BLaER1 treated with 17β-estradiol and CSF1 and Interleukin-3, amounts not matched to agents 10 nM and 100 nM (cell line): ENCODE measurements around the gene SFPQ.
"Not testable (repeated sequence)": the region's sequence is repeated elsewhere in the genome, so short reads cannot be mapped to it uniquely, and the experiment has no call there.

Experiments used
- H3K27ac ChIP-seq, 11 experiments: shearing (Covaris generic); formaldehyde crosslinking; 2 replicates each; pipeline ENCODE4 v1.8.1; 2022
- H3K27me3 ChIP-seq, 11 experiments: shearing (Covaris generic); formaldehyde crosslinking; 2 replicates each; pipeline ENCODE4 v1.8.1; 2022
- H3K36me3 ChIP-seq, 11 experiments: shearing (Covaris generic); formaldehyde crosslinking; 2 replicates each; pipeline ENCODE4 v1.8.1; 2022
- H3K4me1 ChIP-seq, 10 experiments: shearing (Covaris generic); formaldehyde crosslinking; 2 replicates each; pipeline ENCODE4 v1.8.1; 2022
- H3K4me2 ChIP-seq, 11 experiments: shearing (Covaris generic); formaldehyde crosslinking; 2 replicates each; pipeline ENCODE4 v1.8.1; 2022
- H3K4me3 ChIP-seq, 10 experiments: shearing (Covaris generic); formaldehyde crosslinking; 2 replicates each; pipeline ENCODE4 v1.8.1; 2022
- H3K9ac ChIP-seq, 11 experiments: shearing (Covaris generic); formaldehyde crosslinking; 2 replicates each; pipeline ENCODE4 v1.8.1; 2022
- H3K9me3 ChIP-seq, 11 experiments: shearing (Covaris generic); formaldehyde crosslinking; replicated peaks in 1 of 11; 2 replicates each; pipeline ENCODE4 v1.8.1; 2022
- H4K20me1 ChIP-seq, 11 experiments: shearing (Covaris generic); formaldehyde crosslinking; 2 replicates each; pipeline ENCODE4 v1.8.1; 2022
- Cebpa-rat ChIP-seq, 11 experiments: shearing (Covaris generic); IDR thresholded peaks; 2 replicates each; pipeline ENCODE4 v1.8.1; 2022

The SFPQ gene

GRCh38 chr1:35172022-35172421 is 20.9 kb downstream of the SFPQ start:
- Histone ChIP-seq H3K4me2 (no peak overlapping the region), H3K36me3 (peaks cover 24 to 33% (median 30%) of the 10 kb centered on the region in 11 experiments), H3K9ac (no peak overlapping the region), H3K4me1 (no peaks in the 10 kb centered on the region), H3K4me3 (no peak overlapping the region), H3K27ac (no peak overlapping the region), H3K27me3 (no peaks in the 10 kb centered on the region), H3K9me3 (no peaks in the 10 kb centered on the region), H4K20me1 (peaks cover 31 to 55% (median 46%) of the 10 kb centered on the region in 11 experiments)
- no peak for TF ChIP-seq Cebpa-rat (IDR thresholded peaks at IDR 0.05)

DNA sequence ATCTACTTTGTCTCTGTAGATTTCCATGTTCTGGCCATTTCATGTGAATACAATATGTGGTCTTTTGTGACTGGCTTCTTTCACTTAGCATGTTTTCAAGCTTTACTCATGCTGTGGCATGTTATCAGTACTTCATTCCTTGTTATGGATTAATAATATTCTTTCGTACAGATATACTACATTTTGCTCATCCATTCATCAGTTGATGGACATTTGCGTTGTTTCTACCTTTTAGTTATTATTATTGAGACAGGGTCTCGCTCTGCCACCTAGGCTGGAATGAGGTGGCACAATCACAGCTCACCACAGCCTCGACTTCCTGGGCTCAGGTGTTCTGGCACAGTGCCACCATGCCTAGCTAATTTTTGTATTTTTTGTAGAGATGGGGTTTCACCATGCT is 21.4 kb downstream of the SFPQ start:
- Histone ChIP-seq H3K4me2 (no peak overlapping the region), H3K4me1 (no peaks in the 10 kb centered on the region), H3K36me3 (peaks cover 19 to 29% (median 25%) of the 10 kb centered on the region in 11 experiments), H3K9ac (no peak overlapping the region), H3K4me3 (no peak overlapping the region), H3K27ac (no peak overlapping the region), H3K9me3 (no peaks in the 10 kb centered on the region), H3K27me3 (no peaks in the 10 kb centered on the region), H4K20me1 (peaks cover 26 to 51% (median 42%) of the 10 kb centered on the region in 11 experiments)
- TF ChIP-seq Cebpa-rat (IDR thresholded peaks at IDR 0.05) = no peak

DNA sequence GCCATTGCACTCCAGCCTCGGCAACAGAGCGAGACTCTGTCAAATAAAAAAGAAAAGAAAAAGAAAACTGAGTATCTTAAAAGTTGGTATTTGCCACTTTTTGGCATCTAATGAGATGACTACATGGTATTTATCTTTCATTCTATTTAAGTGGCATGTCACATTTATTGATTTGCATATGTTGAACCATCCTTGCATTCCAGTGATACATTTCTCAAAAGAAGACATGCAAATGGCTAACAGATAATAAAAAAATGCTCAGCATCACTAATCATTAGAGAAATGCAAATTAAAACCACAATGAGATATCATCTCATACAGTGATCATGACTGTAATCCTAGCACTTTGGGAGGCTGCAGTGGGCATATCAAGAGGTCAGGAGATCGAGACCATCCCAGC is 28.1 kb downstream of the SFPQ start:
- peaks cover 25 to 36% (median 34%) of the 10 kb centered on the region in 11 experiments for H3K9me3 ChIP-seq
- no peak overlapping the region for H3K9ac ChIP-seq
- H3K36me3 ChIP-seq = no peaks in the 10 kb centered on the region
- no peak overlapping the region for H3K27ac ChIP-seq
- no peak overlapping the region for H3K4me2 ChIP-seq
- H4K20me1 ChIP-seq = no peaks in the 10 kb centered on the region
- TF ChIP-seq Cebpa-rat (IDR thresholded peaks at IDR 0.05) = no peak
- H3K4me1 ChIP-seq = peaks cover 0 to 12% (median 0%) of the 10 kb centered on the region in 10 experiments; a peak in 2 of 20 replicates
- no peak overlapping the region for H3K4me3 ChIP-seq
- no peaks in the 10 kb centered on the region for H3K27me3 ChIP-seq

GRCh38 chr1:35151220-35151619 is 41.7 kb downstream of the SFPQ start:
- no peaks in the 10 kb centered on the region for H3K27me3 ChIP-seq
- TF ChIP-seq Cebpa-rat (IDR thresholded peaks at IDR 0.05) = no peak

DNA sequence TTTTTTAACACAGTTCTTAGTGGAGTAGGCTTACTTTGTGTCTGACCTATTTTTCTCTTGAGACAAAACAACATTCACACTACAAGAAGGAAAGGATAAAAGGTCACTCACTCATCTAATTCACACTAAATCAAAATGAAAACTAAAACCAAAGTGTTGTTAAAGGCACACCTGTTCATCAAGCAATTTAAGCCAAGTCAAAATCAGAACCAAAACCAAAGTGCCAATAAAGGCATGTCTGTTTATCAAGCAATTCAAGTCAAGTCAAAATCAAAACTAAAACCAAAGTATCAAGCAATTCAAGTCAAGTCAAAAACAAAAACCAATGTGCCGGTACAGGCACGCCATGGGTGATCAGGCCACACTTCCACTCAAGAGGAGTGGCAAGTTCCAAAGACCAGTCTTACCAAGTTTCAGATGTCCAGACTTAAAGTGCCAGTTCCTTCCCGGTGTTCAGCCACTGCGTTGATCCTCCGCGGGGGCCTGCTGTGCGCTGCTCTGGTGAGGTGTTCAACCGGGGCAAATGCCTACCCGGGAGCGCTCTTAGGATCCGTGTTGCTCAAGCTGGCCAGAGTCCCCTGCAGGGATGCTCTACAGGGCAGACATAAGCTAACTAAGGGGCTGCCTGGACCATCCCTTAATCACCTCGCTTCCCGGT is 46.9 kb downstream of the SFPQ start:
- not testable (repeated sequence) for H3K9ac ChIP-seq, H3K27ac ChIP-seq, H3K4me1 ChIP-seq, H3K36me3 ChIP-seq, H3K4me3 ChIP-seq, H3K27me3 ChIP-seq, H3K9me3 ChIP-seq, H3K4me2 ChIP-seq, H4K20me1 ChIP-seq

More at GRCh38 chr1:35151220-35151619, 41.7 kb downstream of the SFPQ start:
- Histone ChIP-seq H3K4me3 (no peak overlapping the region), H3K9ac (no peak overlapping the region), H3K4me2 (no peak overlapping the region), H3K4me1 (peaks cover 10 to 29% (median 20%) of the 10 kb centered on the region in 10 experiments), H3K9me3 (peaks cover 0 to 11% (median 5%) of the 10 kb centered on the region in 11 experiments; a peak in 8 of 22 replicates), H3K27ac (no peak overlapping the region), H3K36me3 (no peaks in the 10 kb centered on the region), H4K20me1 (no peaks in the 10 kb centered on the region)

GRCh38 chr1:35143737-35144508 is 49.0 kb downstream of the SFPQ start:
- Histone ChIP-seq H4K20me1 (no peaks in the 10 kb centered on the region), H3K9me3 (no peaks in the 10 kb centered on the region), H3K4me1 (no peaks in the 10 kb centered on the region), H3K36me3 (no peaks in the 10 kb centered on the region), H3K4me3 (no peak overlapping the region), H3K27ac (no peak overlapping the region), H3K9ac (no peak overlapping the region), H3K27me3 (no peaks in the 10 kb centered on the region), H3K4me2 (no peak overlapping the region)
- TF ChIP-seq Cebpa-rat (IDR thresholded peaks at IDR 0.05) = no peak

GRCh38 chr1:35142728-35143127 is 50.2 kb downstream of the SFPQ start:
- H4K20me1 ChIP-seq, H3K9ac ChIP-seq, H3K9me3 ChIP-seq, H3K27ac ChIP-seq, H3K4me3 ChIP-seq, H3K27me3 ChIP-seq, H3K4me2 ChIP-seq, H3K36me3 ChIP-seq, H3K4me1 ChIP-seq: not testable (repeated sequence)

GRCh38 chr1:35142294-35142693 is 50.7 kb downstream of the SFPQ start:
- not testable (repeated sequence) for H3K27ac ChIP-seq, H3K4me1 ChIP-seq, H3K27me3 ChIP-seq, H3K9me3 ChIP-seq, H3K36me3 ChIP-seq, H3K9ac ChIP-seq, H3K4me2 ChIP-seq, H4K20me1 ChIP-seq, H3K4me3 ChIP-seq

DNA sequence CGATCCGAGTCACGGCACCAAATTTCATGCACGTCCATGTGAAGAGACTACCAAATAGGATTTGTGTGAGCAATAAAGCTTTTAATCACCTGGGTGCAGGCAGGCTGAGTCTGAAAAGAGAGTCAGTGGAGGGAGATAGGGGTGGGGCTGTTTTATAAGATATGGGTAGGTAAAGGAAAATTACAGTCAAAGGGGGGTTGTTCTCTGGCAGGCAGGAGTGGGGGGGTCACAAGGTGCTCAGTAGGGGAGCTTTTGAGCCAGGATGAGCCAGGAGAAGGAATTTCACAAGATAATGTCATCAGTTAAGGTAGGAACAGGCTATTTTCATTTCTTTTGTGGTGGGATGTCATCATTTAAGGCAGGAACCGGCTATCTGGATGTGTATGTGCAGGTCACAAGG is 55.4 kb downstream of the SFPQ start:
- H3K27me3 ChIP-seq, H3K4me1 ChIP-seq, H4K20me1 ChIP-seq, H3K9ac ChIP-seq, H3K4me2 ChIP-seq, H3K9me3 ChIP-seq, H3K36me3 ChIP-seq, H3K4me3 ChIP-seq, H3K27ac ChIP-seq: not testable (repeated sequence)

DNA sequence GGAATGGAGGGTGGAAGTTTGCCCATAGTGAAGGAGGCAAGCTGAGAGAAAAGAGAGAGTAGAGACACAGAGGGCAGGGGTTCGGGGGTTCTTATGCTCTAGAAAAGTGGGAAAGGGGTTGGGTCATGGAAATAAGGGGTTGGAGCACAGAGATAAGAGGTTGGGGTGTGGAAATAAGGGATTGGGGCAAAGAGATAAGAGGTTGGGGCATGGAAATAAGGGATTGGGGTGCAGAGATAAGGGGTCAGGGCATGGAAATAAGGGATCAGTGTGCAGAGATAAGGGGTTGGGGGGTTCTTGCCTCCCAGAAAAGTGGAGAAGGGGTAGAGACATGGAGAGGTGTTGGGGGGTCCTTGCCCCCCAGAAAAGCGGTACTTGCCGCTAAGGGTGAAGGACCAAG is 56.2 kb downstream of the SFPQ start:
- Histone ChIP-seq H3K27me3 (no peaks in the 10 kb centered on the region), H3K4me1 (no peaks in the 10 kb centered on the region), H3K4me2 (no peak overlapping the region), H3K36me3 (no peaks in the 10 kb centered on the region), H3K9me3 (0 out of 22 replicates have a peak, but pooled peaks cover 0 to 2% (median 0%) of the 10 kb centered on the region in 11 experiments), H3K27ac (no peak overlapping the region), H4K20me1 (no peaks in the 10 kb centered on the region), H3K4me3 (no peak overlapping the region), H3K9ac (no peak overlapping the region)
- TF ChIP-seq Cebpa-rat (IDR thresholded peaks at IDR 0.05) = no peak
